HG03442 (cell line): Measurements from ENCODE around the gene BBX.

ENCODE experiments used
- ATAC-seq: cut with Tn5 transposase; IDR thresholded peaks from one replicate; pipeline ENCODE4 v1.9.1; 2021; ENCODE audit warnings: mild to moderate bottlenecking, moderate library complexity; ENCODE audit not compliant: unreplicated experiment

The BBX gene

GRCh38 chr3:107522510-107523288 lies at the start of gene BBX:
BBX (plus strand) TSS chr3:107522962; CDS start chr3:107710461, 187,499 bp downstream.
- peak; percentile 95 for ATAC-seq

- ATAC-seq = no peak
These were observed 46.3 kb upstream of the BBX start for GRCh38 chr3:107476462-107476861.

DNA sequence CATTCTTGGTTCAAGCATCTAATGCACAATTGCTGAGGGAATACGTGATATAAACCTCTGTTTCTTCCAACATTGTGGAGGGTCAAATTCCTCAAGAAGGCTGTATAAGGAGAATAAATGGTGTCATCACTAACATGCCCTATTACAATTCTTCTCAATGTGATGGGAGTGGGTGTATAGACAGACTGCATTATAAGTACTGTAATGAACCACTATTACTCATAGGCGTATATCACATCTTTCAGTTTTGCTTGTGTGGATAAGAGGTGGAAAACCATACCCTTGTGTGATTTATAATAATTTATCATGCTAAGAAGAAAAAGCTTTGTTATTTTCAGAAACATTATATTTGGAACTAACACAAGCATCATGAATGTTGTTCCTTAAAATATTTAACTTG lies 35.3 kb upstream of the BBX start:
- ATAC-seq = no peak

DNA sequence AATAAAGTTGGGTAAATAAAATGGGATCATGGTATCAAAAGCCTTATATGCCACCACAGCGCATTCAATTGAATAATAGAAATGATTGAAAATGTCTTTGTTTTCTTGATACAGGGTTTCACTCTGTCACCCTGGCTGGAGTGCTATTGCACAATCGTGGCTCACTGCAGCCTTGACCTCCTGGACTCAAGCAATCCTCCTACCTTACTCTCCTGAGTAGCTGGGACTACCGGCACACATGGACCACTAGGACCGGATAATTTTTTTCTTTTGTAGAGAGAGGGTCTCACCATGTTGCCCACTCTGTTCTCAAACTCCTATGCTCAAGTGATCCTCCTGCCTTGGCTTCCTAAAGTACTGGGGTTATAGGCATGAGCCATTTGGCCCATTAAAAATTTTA lies 33.8 kb upstream of the BBX start:
- no peak for ATAC-seq

- ATAC-seq = no peak
These were observed 29.6 kb upstream of the BBX start for GRCh38 chr3:107493134-107493533.

GRCh38 chr3:107496855-107497254 lies 25.9 kb upstream of the BBX start:
- ATAC-seq = no peak

DNA sequence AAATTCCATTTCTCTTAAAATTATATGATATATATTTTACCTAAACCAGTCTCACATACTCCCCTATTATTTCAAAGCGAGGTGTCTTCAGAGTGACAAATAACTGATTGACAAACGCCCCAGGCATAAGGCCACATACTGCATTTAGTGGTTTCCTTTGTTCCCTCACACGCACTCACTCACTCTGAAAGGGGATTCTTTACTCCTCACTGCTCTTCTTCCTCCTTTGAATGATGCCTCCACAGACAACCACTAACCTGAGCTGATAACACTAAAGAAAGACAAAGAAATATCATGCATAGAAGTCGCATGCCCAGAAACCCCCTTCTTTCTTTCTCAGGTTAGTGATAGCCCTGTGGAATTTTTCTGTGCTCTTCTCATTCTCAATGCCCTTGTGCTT lies 24.1 kb upstream of the BBX start:
- ATAC-seq = no peak

DNA sequence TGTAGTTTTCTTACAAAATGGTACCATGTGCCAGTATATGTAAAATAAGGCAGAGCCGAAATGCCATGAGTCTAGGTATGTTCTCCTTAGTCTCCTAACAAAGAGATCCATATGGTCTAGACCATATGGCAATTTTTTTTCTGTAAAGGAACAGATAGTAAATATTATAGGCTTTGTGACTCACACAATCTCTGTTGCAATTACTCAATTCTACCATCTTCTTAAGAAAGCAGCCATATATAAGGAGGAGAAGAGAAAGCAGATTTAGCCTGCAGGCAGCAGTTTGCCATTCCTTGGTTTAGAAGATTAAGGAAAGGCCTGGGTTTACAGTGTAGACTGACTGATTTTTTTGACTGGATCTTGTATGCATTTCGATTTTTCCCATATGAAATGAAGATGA lies 16.3 kb upstream of the BBX start:
- no peak for ATAC-seq

- no peak for ATAC-seq
These were observed 14.4 kb upstream of the BBX start for GRCh38 chr3:107508331-107508730.

DNA sequence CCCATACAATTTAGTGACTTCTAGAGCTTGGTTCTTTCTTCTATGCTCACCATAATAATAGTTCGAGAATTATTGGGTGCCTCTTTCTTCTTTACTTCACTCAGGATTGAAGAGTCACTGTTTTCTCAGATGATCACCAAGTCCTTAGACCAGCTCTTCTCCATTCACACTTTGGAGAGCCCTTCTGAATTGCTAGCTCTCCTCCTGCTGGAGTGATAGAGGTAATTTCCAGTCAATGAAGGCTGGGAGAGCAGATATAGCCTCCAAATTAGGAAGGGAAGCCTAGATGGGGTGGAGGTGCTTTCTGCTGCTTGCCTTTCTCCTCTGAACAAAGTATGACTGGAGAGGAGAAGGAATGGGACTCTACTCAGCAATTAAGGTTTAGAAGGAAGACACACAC lies 10.7 kb upstream of the BBX start:
- ATAC-seq = no peak

DNA sequence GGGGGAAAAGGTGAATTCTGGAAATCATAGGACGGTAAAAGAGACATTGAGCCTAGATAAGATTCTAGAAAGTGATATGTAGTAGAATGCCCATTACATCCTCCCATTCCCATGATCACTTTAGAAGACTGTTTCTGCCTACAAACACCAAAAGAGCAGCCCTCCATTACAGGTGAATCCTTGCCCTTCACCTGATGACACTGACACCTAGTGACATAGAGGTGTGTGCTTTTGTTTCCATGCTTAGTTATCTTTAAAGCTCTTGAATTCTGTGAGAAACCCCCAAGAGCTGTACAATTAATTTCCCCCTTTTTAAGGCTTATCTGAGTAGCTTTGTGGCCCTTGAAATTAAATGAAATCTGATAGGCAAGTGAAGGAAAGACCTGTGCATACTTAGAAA lies 8.3 kb upstream of the BBX start:
- no peak for ATAC-seq

DNA sequence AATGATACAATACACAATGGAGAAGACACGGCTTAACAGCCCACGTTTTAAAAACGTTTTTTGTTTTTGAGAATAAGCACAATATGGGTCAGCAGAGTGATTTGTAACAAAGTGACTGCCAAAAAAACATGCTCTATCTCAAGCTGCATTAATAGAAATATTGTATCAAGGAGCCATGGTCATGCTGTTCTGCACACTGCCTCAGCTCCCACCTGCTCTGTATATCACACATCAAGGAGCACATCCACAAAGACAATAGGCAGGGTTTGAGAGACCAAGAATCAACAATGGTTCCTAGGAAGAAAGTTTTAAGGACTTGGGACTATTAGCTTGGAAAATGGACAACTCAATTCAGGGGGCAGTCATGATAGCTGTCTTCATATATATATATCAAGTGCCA lies 6.3 kb upstream of the BBX start:
- no peak for ATAC-seq

DNA sequence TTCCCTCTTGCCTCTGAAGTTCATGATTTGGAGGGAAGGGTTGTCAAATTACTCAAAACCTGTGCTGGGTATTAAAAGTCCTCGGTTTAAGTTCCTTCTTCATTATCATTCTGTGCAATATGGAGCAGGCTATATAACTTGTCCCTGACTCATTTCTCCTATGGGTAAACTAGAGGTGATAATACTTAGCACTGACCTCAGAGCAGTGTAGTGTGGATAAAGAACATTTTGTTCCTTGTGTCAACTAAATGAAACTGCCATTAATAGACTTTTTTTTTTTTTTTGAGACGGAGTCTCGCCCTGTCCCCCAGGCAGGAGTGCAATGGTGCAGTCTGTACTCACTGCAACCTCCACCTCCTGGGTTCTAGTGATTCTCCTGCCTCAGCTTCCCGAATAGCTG lies 2.2 kb upstream of the BBX start:
- ATAC-seq = no peak

GRCh38 chr3:107521469-107522059 lies 1.2 kb upstream of the BBX start:
- ATAC-seq = no peak

DNA sequence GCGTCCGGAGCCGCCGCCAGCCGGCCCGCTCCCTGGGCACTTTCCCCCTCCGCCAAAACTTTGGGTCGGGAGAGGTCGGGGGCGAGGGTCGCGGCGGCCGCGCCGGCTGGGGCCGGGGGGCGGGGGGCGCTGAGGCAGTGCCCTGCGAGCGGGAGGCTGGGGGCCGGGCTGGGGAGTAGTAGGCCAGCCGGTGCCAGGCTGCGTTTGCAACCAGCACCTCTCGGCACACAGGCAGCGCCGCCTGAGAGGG lies 452 bp downstream of the BBX start:
- ATAC-seq = peak; percentile 23

GRCh38 chr3:107523539-107524325 lies 970 bp downstream of the BBX start:
- ATAC-seq = peak; percentile 19

GRCh38 chr3:107524326-107524840 lies 1.6 kb downstream of the BBX start:
- ATAC-seq = no peak

- no peak for ATAC-seq
These were observed 2.3 kb downstream of the BBX start for GRCh38 chr3:107524841-107525643.

DNA sequence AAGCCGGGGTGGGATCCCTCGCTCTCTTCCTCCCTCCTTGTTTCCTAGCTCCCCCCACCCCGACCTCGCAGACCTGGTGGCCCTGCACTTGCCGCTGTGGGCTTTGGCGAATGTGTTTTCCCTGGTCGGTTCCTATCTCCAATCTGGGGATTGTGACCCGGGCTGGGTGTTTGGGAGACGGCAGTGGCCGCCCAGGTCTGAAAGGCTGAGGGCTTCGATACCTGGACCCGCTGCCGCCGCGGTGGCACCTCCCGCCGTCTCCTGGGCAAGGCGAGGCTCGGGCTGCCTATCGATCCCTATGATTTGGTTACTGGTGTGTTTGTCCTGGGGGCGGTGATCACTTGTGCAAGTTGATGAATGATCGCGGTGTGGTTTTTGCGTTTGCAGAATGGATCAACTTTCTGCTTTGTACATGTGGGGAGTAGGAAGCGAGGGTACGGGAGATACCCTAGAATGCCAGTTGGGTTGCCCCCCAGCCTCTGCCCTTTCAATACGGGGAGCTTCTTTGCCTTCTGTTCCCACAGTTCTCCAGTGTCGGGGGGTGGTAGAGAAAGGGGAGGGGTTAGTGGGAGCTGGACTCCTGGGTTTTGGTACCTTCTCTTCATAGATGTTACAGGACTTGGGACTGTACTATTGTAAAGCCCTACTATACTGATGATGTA lies 3.0 kb downstream of the BBX start:
- ATAC-seq = no peak

GRCh38 chr3:107531917-107532469 lies 9.2 kb downstream of the BBX start:
- no peak for ATAC-seq
